ENCODE measurements around the gene ZFYVE21. TPM values are rescaled to one million over a fixed set of nuclear protein-coding genes. Genes with fewer than 3 reads are reported as not detected.
A peak's percentile ranks its signal among the peaks of the same experiment; 100 is the strongest.

The ZFYVE21 gene
- total RNA-seq, 6 donors from 2014 or later = 29.3 to 92.1 (median 65.5) TPM

DNA sequence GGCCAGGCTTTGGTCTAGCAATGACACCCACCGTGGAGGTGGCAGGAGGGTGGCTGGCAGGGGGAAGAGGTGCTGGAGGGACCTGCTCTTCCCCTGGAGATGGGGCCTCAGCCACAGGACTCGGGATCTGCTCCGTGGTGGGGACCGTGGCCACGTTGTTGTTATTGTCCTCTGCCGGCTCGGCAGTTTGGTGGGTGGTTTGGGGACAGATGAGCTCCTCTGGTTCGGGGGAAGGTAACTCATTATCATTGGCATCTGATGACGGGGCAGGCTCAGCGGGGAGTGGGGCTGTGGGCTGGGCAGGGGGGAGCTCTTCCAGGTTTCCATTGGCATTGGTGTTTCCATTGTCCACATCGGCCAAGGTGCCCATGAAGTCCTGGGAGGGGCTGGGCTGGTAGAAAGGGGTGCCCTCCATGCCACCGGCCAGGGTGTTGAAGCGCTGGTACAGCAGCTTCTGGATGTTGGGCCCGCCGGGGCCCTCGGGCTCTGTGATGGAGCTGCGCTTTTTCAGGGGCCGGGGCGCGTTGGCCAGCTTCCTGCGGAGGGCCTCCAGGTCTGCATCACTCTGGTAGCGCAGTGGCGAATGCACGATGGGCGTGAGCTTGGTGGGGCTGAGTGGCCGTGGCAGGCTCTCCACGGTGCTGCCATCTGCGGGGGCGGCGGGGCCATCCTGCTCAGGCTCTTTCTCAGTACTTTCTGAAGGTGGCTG lies 24.3 kb downstream of the ZFYVE21 start:
- peak in 1 of 2 donors; percentile 81 for DNase-seq
- TF ChIP-seq POLR2AphosphoS5 (IDR thresholded peaks at IDR 0.05) (no peak), EP300 (IDR thresholded peaks at IDR 0.05) (no peak), POLR2A (IDR thresholded peaks at IDR 0.05) (no peak)
- TF ChIP-seq, protein P1, sequence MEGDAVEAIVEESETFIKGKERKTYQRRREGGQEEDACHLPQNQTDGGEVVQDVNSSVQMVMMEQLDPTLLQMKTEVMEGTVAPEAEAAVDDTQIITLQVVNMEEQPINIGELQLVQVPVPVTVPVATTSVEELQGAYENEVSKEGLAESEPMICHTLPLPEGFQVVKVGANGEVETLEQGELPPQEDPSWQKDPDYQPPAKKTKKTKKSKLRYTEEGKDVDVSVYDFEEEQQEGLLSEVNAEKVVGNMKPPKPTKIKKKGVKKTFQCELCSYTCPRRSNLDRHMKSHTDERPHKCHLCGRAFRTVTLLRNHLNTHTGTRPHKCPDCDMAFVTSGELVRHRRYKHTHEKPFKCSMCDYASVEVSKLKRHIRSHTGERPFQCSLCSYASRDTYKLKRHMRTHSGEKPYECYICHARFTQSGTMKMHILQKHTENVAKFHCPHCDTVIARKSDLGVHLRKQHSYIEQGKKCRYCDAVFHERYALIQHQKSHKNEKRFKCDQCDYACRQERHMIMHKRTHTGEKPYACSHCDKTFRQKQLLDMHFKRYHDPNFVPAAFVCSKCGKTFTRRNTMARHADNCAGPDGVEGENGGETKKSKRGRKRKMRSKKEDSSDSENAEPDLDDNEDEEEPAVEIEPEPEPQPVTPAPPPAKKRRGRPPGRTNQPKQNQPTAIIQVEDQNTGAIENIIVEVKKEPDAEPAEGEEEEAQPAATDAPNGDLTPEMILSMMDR (IDR thresholded peaks at IDR 0.05) = no peak
- H3K27ac ChIP-seq = no peak overlapping the region
- 97 to 98% methylated on average over 6 to 30 of the region's 30 CpGs for WGBS, 2 donors
- H3K4me1 ChIP-seq = peaks cover 0 to 16% (median 7%) of the 10 kb centered on the region in 4 donors
- no peaks in the 10 kb centered on the region for H3K9me3 ChIP-seq
- no peaks in the 10 kb centered on the region for H3K27me3 ChIP-seq
- no peak for ATAC-seq (ENCODE audit: low FRiP score in 2 of 2)
- no peak overlapping the region for H3K4me3 ChIP-seq
- H3K36me3 ChIP-seq = peaks cover 12 to 88% (median 69%) of the 10 kb centered on the region in 4 donors

DNA sequence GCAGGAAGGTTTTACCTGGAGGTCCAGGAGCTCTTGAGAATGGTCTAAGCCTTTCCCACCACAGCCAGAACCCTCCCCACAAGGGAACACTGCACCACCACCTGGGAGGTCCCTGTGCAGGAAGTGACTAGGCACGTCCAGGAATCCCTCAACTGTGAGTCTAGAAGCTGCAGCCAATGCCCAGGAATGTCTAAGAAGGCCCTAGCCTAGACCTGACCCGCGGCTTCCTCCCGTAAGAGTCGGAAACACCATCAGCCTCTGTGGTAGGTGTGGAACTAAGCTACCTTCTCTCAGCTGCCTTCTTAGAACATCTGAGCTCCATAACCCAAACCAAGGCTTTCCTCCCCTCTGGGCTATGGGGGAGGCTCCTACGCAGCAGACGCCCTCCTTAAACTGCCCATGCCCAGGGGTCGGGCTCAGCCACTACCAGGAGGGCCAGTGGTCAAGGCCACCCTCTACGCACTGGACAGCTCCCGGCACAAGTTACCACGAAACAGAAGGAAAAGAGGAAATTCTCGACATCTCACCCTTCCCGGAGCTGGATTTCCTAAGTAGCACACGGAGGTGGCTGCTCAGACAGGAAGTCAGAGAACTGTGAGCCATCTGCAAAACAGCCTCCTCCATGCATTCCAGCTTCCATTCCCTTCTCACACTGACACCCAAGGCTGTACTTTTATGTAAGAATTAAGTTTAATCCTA lies 25.5 kb downstream of the ZFYVE21 start:
- H3K27ac ChIP-seq = no peak overlapping the region
- H3K4me1 ChIP-seq = peaks cover 0 to 5% (median 0%) of the 10 kb centered on the region in 4 donors
- ATAC-seq (ENCODE audit: low FRiP score in 2 of 2) (no peak), DNase-seq (no peak)
- no peak overlapping the region for H3K4me3 ChIP-seq
- no peak for TF ChIP-seq EP300 (IDR thresholded peaks at IDR 0.05)
- TF ChIP-seq POLR2AphosphoS5 (IDR thresholded peaks at IDR 0.05) = no peak
- no peak for TF ChIP-seq POLR2A (IDR thresholded peaks at IDR 0.05)
- TF ChIP-seq, protein P1 (IDR thresholded peaks at IDR 0.05) = no peak
- no peaks in the 10 kb centered on the region for H3K27me3 ChIP-seq
- 73 to 85% methylated on average over 11 to 14 of the region's 14 CpGs for WGBS, 2 donors
- no peaks in the 10 kb centered on the region for H3K9me3 ChIP-seq
- peaks cover 12 to 95% (median 71%) of the 10 kb centered on the region in 4 donors for H3K36me3 ChIP-seq

DNA sequence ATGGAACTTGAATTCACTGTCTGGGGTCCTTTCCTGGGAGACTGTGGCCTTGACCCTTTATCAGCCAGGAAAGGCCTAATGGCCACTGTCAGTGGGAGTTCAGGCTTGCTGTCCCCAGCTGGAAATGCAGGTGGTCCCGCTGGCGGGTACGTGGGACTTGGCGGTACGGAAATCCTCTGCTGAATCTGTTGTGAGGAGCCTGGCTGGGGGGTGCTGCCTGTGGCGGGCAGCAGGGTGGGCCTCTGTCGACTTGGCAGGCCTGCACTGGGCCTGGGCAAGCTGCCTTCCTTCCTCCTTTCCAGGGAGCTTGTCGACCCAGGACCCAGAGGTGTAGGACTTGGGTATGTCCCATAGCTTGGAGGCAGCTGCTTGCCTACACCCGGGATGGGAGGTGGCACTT lies 26.3 kb downstream of the ZFYVE21 start:
- Histone ChIP-seq H3K27ac (no peak overlapping the region), H3K4me1 (no peaks in the 10 kb centered on the region), H3K9me3 (no peaks in the 10 kb centered on the region), H3K4me3 (no peak overlapping the region), H3K36me3 (peaks cover 12 to 95% (median 69%) of the 10 kb centered on the region in 4 donors), H3K27me3 (no peaks in the 10 kb centered on the region)
- 77 to 81% methylated on average over 3 to 9 of the region's 9 CpGs for WGBS, 2 donors
- no peak for DNase-seq
- TF ChIP-seq, protein P1 (IDR thresholded peaks at IDR 0.05) = no peak
- TF ChIP-seq POLR2AphosphoS5 (IDR thresholded peaks at IDR 0.05) = no peak
- no peak for TF ChIP-seq EP300 (IDR thresholded peaks at IDR 0.05)
- TF ChIP-seq POLR2A (IDR thresholded peaks at IDR 0.05) = no peak
- ATAC-seq (ENCODE audit: low FRiP score in 2 of 2) = no peak

DNA sequence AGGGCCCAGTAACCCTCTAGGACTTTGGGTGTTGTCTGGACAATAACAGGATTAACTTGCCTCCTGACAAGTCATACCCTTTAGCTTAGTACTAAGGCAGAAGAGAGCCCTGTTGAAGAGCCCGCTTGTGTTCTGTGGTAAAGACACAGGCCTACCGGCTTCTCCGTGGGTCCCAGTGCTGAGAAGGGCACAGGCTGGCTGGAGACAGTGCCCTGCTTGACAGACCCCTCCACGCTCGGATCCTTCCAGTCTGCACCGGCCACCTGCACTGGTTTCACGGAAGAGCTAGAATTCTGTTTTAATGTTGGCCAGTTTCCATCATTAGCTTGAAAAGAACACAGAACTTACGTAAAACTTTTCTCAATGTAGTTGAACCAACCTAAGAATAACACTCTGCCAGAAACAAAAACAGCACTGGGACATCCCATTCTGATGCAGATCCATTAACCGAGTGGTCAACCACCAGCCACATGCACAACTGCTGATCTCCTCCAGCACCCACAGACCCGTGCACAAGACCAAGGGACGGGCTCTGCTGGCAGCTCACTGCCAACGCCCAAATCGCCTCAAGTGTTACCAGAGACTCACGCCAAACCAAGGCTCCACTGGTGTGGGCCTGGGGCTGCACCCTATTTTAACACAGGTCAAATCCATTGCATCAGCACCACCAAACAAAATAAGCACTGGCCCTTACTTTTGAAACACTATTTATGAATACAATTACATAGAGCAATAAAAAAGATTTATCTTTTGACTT lies 27.1 kb downstream of the ZFYVE21 start:
- DNase-seq (no peak), ATAC-seq (ENCODE audit: low FRiP score in 2 of 2) (no peak)
- peaks cover 12 to 95% (median 67%) of the 10 kb centered on the region in 4 donors for H3K36me3 ChIP-seq
- TF ChIP-seq, protein P1 (IDR thresholded peaks at IDR 0.05) = no peak
- TF ChIP-seq POLR2A (IDR thresholded peaks at IDR 0.05) (no peak), EP300 (IDR thresholded peaks at IDR 0.05) (no peak), POLR2AphosphoS5 (IDR thresholded peaks at IDR 0.05) (no peak)
- no peaks in the 10 kb centered on the region for H3K9me3 ChIP-seq
- H3K4me1 ChIP-seq = no peaks in the 10 kb centered on the region
- no peaks in the 10 kb centered on the region for H3K27me3 ChIP-seq
- WGBS, 2 donors = 90 to 95% methylated on average over 14 of the region's 14 CpGs
- H3K27ac ChIP-seq = no peak overlapping the region
- H3K4me3 ChIP-seq = no peak overlapping the region
